ENCODE results near the gene CLIP3. TPM values are rescaled to one million over a fixed set of nuclear protein-coding genes. Genes with fewer than 3 reads are reported as not detected.

CLIP3 gene
- total RNA-seq, 6 donors from 2014 or later: 3.0 to 13.0 (median 6.4) TPM

DNA sequence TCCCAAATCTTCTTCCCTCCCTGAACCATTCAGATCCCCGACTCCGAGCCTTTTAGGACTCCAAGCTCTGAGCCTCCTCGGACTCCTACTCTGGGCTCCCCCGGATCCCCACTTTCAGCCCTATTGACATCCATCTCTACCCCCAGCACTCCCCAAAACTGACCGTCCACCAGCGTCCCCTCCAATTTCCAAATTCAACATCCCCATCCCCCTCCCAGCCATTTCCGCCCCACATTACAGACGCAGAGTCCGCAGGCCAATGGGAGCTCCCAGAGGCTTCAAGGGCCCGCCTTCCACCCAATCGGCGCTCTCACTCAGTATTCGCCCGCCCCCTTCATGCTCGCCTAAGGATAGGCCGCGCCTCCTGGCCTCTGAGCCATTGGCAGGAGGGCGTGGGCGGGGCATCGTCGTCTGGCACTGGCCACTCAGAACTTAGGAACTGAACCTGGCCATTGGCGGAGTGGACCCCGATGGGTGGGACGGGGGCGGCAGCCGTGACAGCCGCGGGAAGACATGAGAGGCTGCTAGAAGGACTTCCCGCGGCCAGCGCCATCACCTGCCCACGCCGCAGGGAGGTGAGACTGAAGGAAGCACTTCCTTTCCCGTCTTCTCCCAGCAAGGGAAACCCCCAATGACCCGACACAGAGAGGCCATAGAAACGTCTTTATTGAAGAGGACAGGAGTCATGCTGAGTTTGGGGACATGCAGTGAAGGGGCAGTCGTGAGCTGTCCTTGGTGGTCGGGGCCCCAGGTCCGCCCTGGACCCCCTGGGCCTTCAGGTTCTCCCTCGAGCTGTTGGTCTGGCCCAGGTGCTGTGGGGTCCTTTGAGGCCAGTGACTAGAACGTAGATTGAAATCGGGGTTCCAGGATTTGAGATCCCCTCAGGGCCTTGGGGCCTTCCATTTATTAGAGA, 18.4 kb downstream of the CLIP3 start, which contains the start of gene ALKBH6:
TSS of gene ALKBH6 (minus strand) at position 202 of the 913 bp plus-strand sequence. CDS start 816 bp downstream, outside the sequence.
- TF ChIP-seq EP300 (IDR thresholded peaks at IDR 0.05) (no peak), POLR2AphosphoS5 (IDR thresholded peaks at IDR 0.05) (peak; percentile 31 to 42), POLR2A (IDR thresholded peaks at IDR 0.05) (peak in 2 of 4 donors; percentile 6 to 58)
- TF ChIP-seq, protein P1, sequence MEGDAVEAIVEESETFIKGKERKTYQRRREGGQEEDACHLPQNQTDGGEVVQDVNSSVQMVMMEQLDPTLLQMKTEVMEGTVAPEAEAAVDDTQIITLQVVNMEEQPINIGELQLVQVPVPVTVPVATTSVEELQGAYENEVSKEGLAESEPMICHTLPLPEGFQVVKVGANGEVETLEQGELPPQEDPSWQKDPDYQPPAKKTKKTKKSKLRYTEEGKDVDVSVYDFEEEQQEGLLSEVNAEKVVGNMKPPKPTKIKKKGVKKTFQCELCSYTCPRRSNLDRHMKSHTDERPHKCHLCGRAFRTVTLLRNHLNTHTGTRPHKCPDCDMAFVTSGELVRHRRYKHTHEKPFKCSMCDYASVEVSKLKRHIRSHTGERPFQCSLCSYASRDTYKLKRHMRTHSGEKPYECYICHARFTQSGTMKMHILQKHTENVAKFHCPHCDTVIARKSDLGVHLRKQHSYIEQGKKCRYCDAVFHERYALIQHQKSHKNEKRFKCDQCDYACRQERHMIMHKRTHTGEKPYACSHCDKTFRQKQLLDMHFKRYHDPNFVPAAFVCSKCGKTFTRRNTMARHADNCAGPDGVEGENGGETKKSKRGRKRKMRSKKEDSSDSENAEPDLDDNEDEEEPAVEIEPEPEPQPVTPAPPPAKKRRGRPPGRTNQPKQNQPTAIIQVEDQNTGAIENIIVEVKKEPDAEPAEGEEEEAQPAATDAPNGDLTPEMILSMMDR (IDR thresholded peaks at IDR 0.05): peak in 2 of 6 experiments; percentile 8 to 15
- DNase-seq: peak; percentile 98 to 100
- peak; percentile 99 for ATAC-seq (ENCODE audit: low FRiP score in 2 of 2)
- peak within 1 kb of the TSS; percentile 75 to 93 (median 86) for H3K27ac ChIP-seq
- peak within 1 kb of the TSS; percentile 55 to 72 (median 68) for H3K4me3 ChIP-seq
- no peaks in the 10 kb centered on the region for H3K36me3 ChIP-seq
- WGBS, 2 donors: 3 to 5% methylated on average over 27 to 41 of the region's 42 CpGs
- no peaks in the 10 kb centered on the region for H3K9me3 ChIP-seq
- peaks cover 11 to 25% (median 20%) of the 10 kb centered on the region in 4 donors for H3K4me1 ChIP-seq
- H3K27me3 ChIP-seq: no peaks in the 10 kb centered on the region

DNA sequence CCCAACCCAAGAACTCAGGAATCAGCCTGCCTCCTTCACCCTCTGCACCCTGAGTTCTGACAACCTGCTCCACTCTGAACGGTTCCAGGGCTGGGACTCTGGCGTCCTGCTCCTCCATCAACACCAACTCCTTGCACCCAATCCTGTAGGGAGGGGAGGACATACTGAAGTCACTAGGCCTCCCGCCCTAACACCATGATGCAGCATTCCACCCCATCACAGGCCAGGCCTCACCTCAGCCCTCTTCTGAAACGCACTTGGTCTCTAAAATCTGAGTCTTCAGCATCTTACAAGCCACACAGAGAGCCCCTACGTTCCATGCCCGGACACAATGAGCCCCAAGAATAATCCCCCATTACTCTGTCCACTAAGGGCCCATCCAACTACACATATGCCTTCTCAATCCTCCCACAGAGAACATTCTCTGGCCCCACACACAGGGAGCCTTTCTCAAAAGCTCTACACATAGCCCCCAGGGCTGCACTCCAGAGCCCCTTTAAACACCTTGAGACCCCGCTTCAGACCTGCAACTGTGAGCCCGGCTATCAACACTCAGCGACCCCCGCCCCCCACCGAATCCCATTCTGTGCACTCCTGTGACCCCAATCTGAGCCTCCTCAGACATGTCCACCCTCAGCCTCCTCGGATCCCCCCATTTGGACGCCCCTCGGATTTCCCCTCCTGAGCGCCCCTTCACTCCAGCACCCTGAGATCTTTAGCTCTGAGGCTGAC, 19.2 kb downstream of the CLIP3 start:
- no peaks in the 10 kb centered on the region for H3K27me3 ChIP-seq
- no peaks in the 10 kb centered on the region for H3K9me3 ChIP-seq
- no peak for DNase-seq
- peak overlapping the region; percentile 75 to 93 (median 86) for H3K27ac ChIP-seq
- TF ChIP-seq POLR2AphosphoS5 (IDR thresholded peaks at IDR 0.05) (no peak), POLR2A (IDR thresholded peaks at IDR 0.05) (peak in 1 of 4 donors; percentile 33), EP300 (IDR thresholded peaks at IDR 0.05) (no peak)
- TF ChIP-seq, protein P1 (IDR thresholded peaks at IDR 0.05): no peak
- peaks cover 17 to 32% (median 26%) of the 10 kb centered on the region in 4 donors for H3K4me1 ChIP-seq
- no peak for ATAC-seq (ENCODE audit: low FRiP score in 2 of 2)
- peak overlapping the region; percentile 55 to 72 (median 68) for H3K4me3 ChIP-seq
- WGBS, 2 donors: 26 to 32% methylated on average over 13 to 15 of the region's 15 CpGs
- no peaks in the 10 kb centered on the region for H3K36me3 ChIP-seq

DNA sequence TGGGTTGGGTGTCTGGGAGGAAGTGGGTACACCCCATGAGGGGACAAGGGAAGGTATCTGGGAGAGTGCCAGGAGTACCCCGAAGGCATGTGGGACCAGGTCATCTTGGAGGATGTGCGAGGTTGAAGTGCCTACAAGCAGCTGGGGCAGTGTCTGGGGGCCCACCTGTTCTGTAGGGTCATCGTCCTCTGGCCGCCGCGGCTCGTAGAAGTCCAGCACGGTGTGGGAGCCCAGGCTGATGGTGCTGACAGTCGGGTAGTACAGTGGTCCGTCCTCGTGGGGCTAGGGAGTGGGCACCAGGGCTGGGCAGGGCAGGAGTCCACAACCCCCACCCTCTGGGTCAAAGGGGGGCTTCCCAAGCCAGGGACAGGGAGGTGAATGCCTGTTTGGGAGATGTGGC, 22.3 kb downstream of the CLIP3 start:
- Histone ChIP-seq H3K27me3 (no peaks in the 10 kb centered on the region), H3K4me1 (peaks cover 17 to 32% (median 26%) of the 10 kb centered on the region in 4 donors), H3K36me3 (no peaks in the 10 kb centered on the region), H3K27ac (no peak overlapping the region), H3K9me3 (no peaks in the 10 kb centered on the region), H3K4me3 (no peak overlapping the region)
- TF ChIP-seq POLR2A (IDR thresholded peaks at IDR 0.05) (no peak), EP300 (IDR thresholded peaks at IDR 0.05) (no peak), POLR2AphosphoS5 (IDR thresholded peaks at IDR 0.05) (no peak)
- TF ChIP-seq, protein P1 (IDR thresholded peaks at IDR 0.05): no peak
- ATAC-seq (ENCODE audit: low FRiP score in 2 of 2): no peak
- no peak for DNase-seq
- WGBS, 2 donors: 91 to 93% methylated on average over 11 of the region's 11 CpGs

DNA sequence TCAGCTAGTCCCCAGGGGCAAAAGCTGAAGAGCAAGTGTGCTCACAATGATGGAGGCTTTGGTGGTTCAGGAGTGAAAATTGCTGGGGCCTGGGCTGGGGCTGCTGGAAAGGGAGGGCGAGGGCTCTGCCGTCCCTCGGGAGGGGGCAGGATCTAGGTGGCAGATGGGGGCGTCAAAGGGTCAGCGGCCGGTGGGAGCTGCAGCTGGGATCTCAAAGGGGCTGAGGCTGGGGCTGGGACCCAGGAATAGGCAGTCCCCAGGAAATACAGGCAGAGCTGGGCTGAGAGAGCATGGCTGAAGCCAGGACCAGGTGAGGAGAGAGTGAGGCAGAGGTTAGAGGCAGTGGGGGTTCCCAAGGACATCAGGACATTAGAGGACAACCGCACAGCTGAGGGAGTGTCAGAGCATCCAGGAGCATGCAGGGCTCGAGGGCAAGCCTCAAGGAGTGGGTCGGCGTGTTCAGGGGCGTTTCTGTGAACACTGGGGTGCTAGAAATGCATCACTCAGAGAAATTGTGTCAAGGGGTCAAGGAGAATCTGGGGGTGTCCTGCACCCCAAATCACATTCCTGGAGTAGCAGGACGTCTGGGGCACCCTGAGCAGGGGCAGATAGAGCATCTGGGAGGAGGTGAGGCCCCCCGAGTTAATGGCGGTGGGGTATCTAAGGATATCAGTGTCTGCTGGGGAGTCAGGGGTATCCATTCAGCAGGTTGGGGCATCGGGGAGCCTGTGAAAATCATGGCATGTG, 22.9 kb downstream of the CLIP3 start:
- peak overlapping the region; percentile 19 to 76 (median 54) for H3K27ac ChIP-seq
- peak overlapping the region in 3 of 4 donors; percentile 33 to 53 (median 46) for H3K4me3 ChIP-seq
- 64 to 92% methylated on average over 9 to 15 of the region's 15 CpGs for WGBS, 2 donors
- TF ChIP-seq EP300 (IDR thresholded peaks at IDR 0.05): no peak
- no peak for TF ChIP-seq POLR2A (IDR thresholded peaks at IDR 0.05)
- TF ChIP-seq, protein P1 (IDR thresholded peaks at IDR 0.05): no peak
- TF ChIP-seq POLR2AphosphoS5 (IDR thresholded peaks at IDR 0.05): no peak
- peak in 1 of 2 donors; percentile 61 for DNase-seq
- H3K4me1 ChIP-seq: peaks cover 17 to 30% (median 24%) of the 10 kb centered on the region in 4 donors
- H3K36me3 ChIP-seq: peaks cover 0 to 3% (median 0%) of the 10 kb centered on the region in 4 donors
- no peaks in the 10 kb centered on the region for H3K27me3 ChIP-seq
- H3K9me3 ChIP-seq: no peaks in the 10 kb centered on the region
- ATAC-seq (ENCODE audit: low FRiP score in 2 of 2): no peak

All from upper lobe of left lung (tissue), 6 donors.